Naive thymus-derived CD4-positive, alpha-beta T cell (primary cell): ENCODE results near the gene CDK14. TPM values are rescaled to one million over a fixed set of nuclear protein-coding genes. Genes with fewer than 3 reads are reported as not detected.
A peak's percentile ranks its signal among the peaks of the same experiment; 100 is the strongest.

Experiments used
- ATAC-seq: fragments of 150-1000 bp; cut with Tn5 transposase; 2 replicates; pipeline ENCODE4 v1.10.0; 2021; ENCODE audit warnings: mild to moderate bottlenecking, moderate library complexity
- CTCF ChIA-PET: fragments of 350-600 bp; sonication (Branson Sonifier 250); formaldehyde crosslinking; loops from one replicate; lab custom pipeline; 2021; ENCODE audit warnings: antibody characterized with exemption; lab: Charles Lee
- POLR2A ChIA-PET: fragments of 350-600 bp; sonication (Branson Sonifier 250); formaldehyde crosslinking; loops from one replicate; lab custom pipeline; 2021; ENCODE audit warnings: antibody characterized with exemption, inconsistent platforms; lab: Charles Lee
- DNase-seq, 9 donors: peaks; one replicate each; pipeline versions ENCODE4 v3.0.0 to v3.0.0-alpha.2; 2020 to 2022; ENCODE audit warnings: mixed read lengths in 1 of 9
- H3K27ac ChIP-seq: one replicate; pipeline ENCODE4 v1.7.0; 2013; ENCODE audit warnings: mild to moderate bottlenecking, low read depth, low read length, moderate library complexity
- H3K27me3 ChIP-seq, 2 donors: one replicate each; pipeline ENCODE4 v1.7.0; 2013; ENCODE audit warnings: low read length in 2 of 2, mild to moderate bottlenecking in 2 of 2, moderate library complexity in 2 of 2; ENCODE audit not compliant: control insufficient read depth in 2 of 2, insufficient read depth in 2 of 2
- H3K36me3 ChIP-seq, 3 experiments: 1 replicate in 2 of 3; 2 replicates in 1 of 3; pipeline ENCODE4 v1.7.0; 2013; ENCODE audit warnings: low read length in 3 of 3, mild to moderate bottlenecking in 3 of 3, moderate library complexity in 1 of 3; ENCODE audit not compliant: insufficient read depth in 3 of 3, control insufficient read depth in 2 of 3
- H3K4me1 ChIP-seq, 2 donors: one replicate each; pipeline ENCODE4 v1.7.0; 2013; ENCODE audit warnings: low read length in 2 of 2, mild to moderate bottlenecking in 2 of 2, moderate library complexity in 1 of 2; ENCODE audit not compliant: control insufficient read depth in 2 of 2, insufficient read depth in 2 of 2
- H3K4me3 ChIP-seq: 2 replicates; pipeline ENCODE4 v1.7.0; 2013; ENCODE audit warnings: mild to moderate bottlenecking, low read length
- H3K9me3 ChIP-seq, 3 experiments: 1 replicate in 2 of 3; 2 replicates in 1 of 3; pipeline ENCODE4 v1.7.0; 2013; ENCODE audit warnings: low read length in 3 of 3; ENCODE audit not compliant: control insufficient read depth in 2 of 3
- H3K27ac Mint-ChIP-seq, 9 donors: one replicate each; pipeline ENCODE4 v1.8.0; 2020 to 2022; ENCODE audit warnings: mixed read lengths in 9 of 9, mild to moderate bottlenecking in 8 of 9, moderate library complexity in 5 of 9, inconsistent platforms in 2 of 9
- H3K27me3 Mint-ChIP-seq, 5 donors: one replicate each; pipeline ENCODE4 v1.8.0; 2021 to 2022; ENCODE audit warnings: mixed read lengths in 5 of 5, mild to moderate bottlenecking in 1 of 5
- H3K36me3 Mint-ChIP-seq, 5 donors: one replicate each; pipeline ENCODE4 v1.8.0; 2020 to 2022; ENCODE audit warnings: mixed read lengths in 5 of 5, mild to moderate bottlenecking in 3 of 5, inconsistent platforms in 1 of 5
- H3K4me1 Mint-ChIP-seq, 7 donors: one replicate each; pipeline ENCODE4 v1.8.0; 2020 to 2022; ENCODE audit warnings: mixed read lengths in 7 of 7, mild to moderate bottlenecking in 3 of 7, inconsistent platforms in 1 of 7
- H3K4me3 Mint-ChIP-seq, 10 donors: one replicate each; pipeline ENCODE4 v1.8.0; 2020 to 2022; ENCODE audit warnings: mild to moderate bottlenecking in 10 of 10, mixed read lengths in 10 of 10, moderate library complexity in 6 of 10, inconsistent platforms in 2 of 10
- H3K9me3 Mint-ChIP-seq, 11 donors: one replicate each; pipeline ENCODE4 v1.8.0; 2020 to 2022; ENCODE audit warnings: mixed read lengths in 11 of 11, mild to moderate bottlenecking in 4 of 11, inconsistent platforms in 1 of 11, moderate library complexity in 1 of 11
- intact Hi-C, 2 donors: fragments of 100-400 bp; cut with micrococcal nuclease; formaldehyde crosslinking; loops; one replicate each; pipeline ENCODE4 v1.15.1; 2023
- polyA plus RNA-seq, 2 donors: library from polyadenylated mRNA; unstranded; fragments of 300-500 nt; fragmentation: Illumina TruSeq; gene quantifications; one replicate each; pipeline ENCODE4 v1.2.3, GENCODE V29; 2021
- total RNA-seq, 6 experiments: library from RNA in 5 of 6; stranded (reverse) in 5 of 6; gene quantifications; 1 replicate in 5 of 6; 2 replicates in 1 of 6; pipeline ENCODE4 v1.2.3 and lab custom pipeline; 2021 to 2026

CDK14 gene
- total and polyA plus RNA-seq, 7 experiments from 2014 or later, result 0.05 to 9.9 (median 0.72) TPM; not detected in 1

DNA sequence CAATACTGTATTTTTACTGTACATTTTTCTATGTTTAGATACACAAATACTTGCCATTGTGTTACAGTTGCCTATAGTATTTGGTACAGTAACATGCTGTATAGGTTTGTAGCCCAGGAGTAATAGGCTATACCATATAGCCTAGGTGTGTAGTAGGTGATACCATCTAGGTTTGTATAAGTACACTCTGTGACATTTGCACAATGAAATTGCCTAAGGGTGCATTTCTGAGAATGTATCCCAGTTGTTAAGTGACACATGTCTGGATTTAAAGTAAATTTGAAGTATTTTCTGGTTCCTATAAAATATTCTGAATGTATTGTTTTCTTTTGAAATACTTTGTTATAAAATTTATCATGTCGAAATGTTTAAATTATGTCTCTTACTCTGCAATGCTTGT, 7.2 kb downstream of the CDK14 start:
- Mint-ChIP-seq H3K4me3 (no peak overlapping the region), H3K9me3 (peaks cover 0 to 3% (median 0%) of the 10 kb centered on the region in 11 donors), H3K36me3 (no peaks in the 10 kb centered on the region), H3K27me3 (peaks cover 21 to 42% (median 32%) of the 10 kb centered on the region in 5 donors), H3K4me1 (peaks cover 0 to 2% (median 0%) of the 10 kb centered on the region in 7 donors), H3K27ac (no peak overlapping the region)
- Histone ChIP-seq H3K27ac (no peak overlapping the region), H3K9me3 (no peaks in the 10 kb centered on the region), H3K4me1 (no peaks in the 10 kb centered on the region), H3K27me3 (peaks cover 0 to 7% of the 10 kb centered on the region in 2 donors), H3K4me3 (no peak overlapping the region), H3K36me3 (no peaks in the 10 kb centered on the region)
- ChIA-PET CTCF (no interaction called here), POLR2A (no interaction called here)
- intact Hi-C loops, result no loop called here
- DNase-seq (no peak), ATAC-seq (no peak)

DNA sequence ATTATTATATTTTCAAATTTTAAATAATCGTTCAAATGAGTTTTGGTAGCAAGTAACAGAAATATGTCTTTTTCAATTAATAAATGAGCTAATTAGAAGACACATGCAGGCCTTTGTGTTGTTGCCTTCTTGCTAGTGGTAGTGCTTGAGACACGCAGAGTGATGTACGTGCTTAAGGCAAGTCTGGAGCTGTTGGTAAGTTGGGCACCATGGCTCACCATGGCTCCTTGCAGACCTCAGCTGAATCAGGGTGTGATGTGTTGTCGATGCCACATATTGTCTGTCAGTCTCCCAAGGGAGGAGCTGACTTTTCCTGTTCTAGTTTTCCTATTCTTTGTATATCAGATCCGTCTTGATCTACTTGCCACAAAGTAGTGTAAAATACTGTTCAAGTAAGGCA, 8.3 kb downstream of the CDK14 start:
- no peak overlapping the region for H3K27ac ChIP-seq
- no peaks in the 10 kb centered on the region for H3K36me3 Mint-ChIP-seq
- H3K36me3 ChIP-seq, result no peaks in the 10 kb centered on the region
- peaks cover 20 to 36% (median 27%) of the 10 kb centered on the region in 5 donors for H3K27me3 Mint-ChIP-seq
- no peak overlapping the region for H3K27ac Mint-ChIP-seq
- no peaks in the 10 kb centered on the region for H3K9me3 ChIP-seq
- H3K4me1 ChIP-seq, result no peaks in the 10 kb centered on the region
- no peaks in the 10 kb centered on the region for H3K9me3 Mint-ChIP-seq
- H3K27me3 ChIP-seq, result peaks cover 0 to 7% of the 10 kb centered on the region in 2 donors
- no peak overlapping the region for H3K4me3 Mint-ChIP-seq
- no peak overlapping the region for H3K4me3 ChIP-seq
- ChIA-PET POLR2A (no interaction called here), CTCF (no interaction called here)
- ATAC-seq (no peak), DNase-seq (no peak)
- H3K4me1 Mint-ChIP-seq, result peaks cover 0 to 2% (median 0%) of the 10 kb centered on the region in 7 donors
- intact Hi-C loops, result no loop called here

DNA sequence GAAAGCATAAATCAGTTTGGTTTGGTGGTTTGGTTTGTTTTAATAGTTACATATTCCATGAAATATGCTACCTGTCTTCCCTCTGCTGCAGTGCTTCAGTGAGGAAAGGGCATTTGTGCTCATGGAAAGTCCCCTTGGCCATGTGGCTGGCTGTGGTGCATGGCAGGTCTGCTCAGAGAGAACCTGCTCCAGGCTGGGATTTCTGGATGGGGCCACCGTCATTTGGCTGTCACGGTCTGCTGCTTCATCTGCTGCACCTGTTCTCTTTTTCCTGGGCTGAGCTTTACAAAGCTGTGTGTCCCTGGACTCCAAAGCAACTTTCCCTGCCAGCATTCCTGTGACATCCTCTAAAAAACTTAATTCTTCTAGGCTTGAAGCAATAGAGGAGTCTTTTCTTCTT, 8.9 kb downstream of the CDK14 start:
- H3K4me1 ChIP-seq, result no peaks in the 10 kb centered on the region
- ChIA-PET POLR2A (no interaction called here), CTCF (no interaction called here)
- H3K27me3 ChIP-seq, result peaks cover 0 to 4% of the 10 kb centered on the region in 2 donors
- ATAC-seq, result no peak
- no peak overlapping the region for H3K4me3 ChIP-seq
- H3K36me3 ChIP-seq, result no peaks in the 10 kb centered on the region
- Mint-ChIP-seq H3K36me3 (no peaks in the 10 kb centered on the region), H3K9me3 (no peaks in the 10 kb centered on the region), H3K27me3 (peaks cover 20 to 35% (median 26%) of the 10 kb centered on the region in 5 donors), H3K4me1 (peaks cover 0 to 2% (median 0%) of the 10 kb centered on the region in 7 donors), H3K27ac (no peak overlapping the region), H3K4me3 (no peak overlapping the region)
- H3K27ac ChIP-seq, result no peak overlapping the region
- no peaks in the 10 kb centered on the region for H3K9me3 ChIP-seq
- intact Hi-C loops, result no loop called here
- no peak for DNase-seq

DNA sequence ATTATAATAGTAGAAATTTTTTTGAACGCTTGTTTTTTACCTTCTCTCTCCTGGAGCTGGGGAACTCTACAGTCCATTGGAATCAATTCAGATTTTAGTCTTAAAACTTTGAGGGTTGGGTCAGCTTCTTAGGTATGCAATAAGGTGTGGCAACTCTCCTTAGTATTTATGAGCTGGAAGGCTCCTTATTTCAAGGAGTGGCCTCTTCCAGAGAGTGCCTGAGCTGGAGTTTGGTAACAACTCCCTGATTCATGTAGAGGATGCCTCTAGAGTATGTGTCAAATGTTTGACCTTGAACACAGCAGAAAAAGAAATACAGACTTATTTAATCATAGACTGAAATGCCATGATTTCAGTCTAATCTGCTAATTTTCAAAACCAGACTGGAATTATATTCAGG, 11.1 kb downstream of the CDK14 start:
- ATAC-seq (no peak), DNase-seq (no peak)
- H3K27me3 Mint-ChIP-seq, result peaks cover 3 to 27% (median 14%) of the 10 kb centered on the region in 5 donors
- H3K4me3 Mint-ChIP-seq, result no peak overlapping the region
- Histone ChIP-seq H3K27ac (no peak overlapping the region), H3K4me1 (no peaks in the 10 kb centered on the region), H3K36me3 (no peaks in the 10 kb centered on the region), H3K4me3 (no peak overlapping the region), H3K27me3 (no peaks in the 10 kb centered on the region), H3K9me3 (no peaks in the 10 kb centered on the region)
- peaks cover 0 to 3% (median 0%) of the 10 kb centered on the region in 11 donors for H3K9me3 Mint-ChIP-seq
- intact Hi-C loops, result no loop called here
- no peak overlapping the region for H3K27ac Mint-ChIP-seq
- H3K36me3 Mint-ChIP-seq, result no peaks in the 10 kb centered on the region
- ChIA-PET CTCF (no interaction called here), POLR2A (no interaction called here)
- H3K4me1 Mint-ChIP-seq, result no peaks in the 10 kb centered on the region

DNA sequence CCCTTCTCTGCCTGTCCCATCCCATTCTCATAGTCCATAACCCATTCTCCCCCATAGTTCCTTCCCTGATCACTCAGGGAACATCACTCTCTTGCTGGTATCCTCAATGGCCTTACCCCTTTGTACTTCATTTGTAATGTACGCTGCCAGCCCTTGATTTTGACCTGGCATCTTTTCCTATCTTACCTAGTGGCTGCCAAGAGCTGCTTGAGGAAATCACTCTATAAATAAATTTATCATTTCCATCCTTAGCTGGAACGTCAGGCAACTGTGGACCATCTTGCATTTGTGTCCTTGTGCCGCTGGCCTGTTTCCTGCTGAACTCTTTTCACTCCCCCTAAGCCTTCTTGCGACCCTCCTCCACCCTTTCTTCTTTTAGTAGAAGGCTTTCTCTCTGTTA, 14.0 kb downstream of the CDK14 start:
- Mint-ChIP-seq H3K4me3 (no peak overlapping the region), H3K9me3 (peaks cover 0 to 3% (median 0%) of the 10 kb centered on the region in 11 donors), H3K27ac (no peak overlapping the region), H3K27me3 (peaks cover 3 to 31% (median 12%) of the 10 kb centered on the region in 5 donors), H3K36me3 (no peaks in the 10 kb centered on the region), H3K4me1 (peaks cover 0 to 2% (median 0%) of the 10 kb centered on the region in 7 donors)
- no peaks in the 10 kb centered on the region for H3K4me1 ChIP-seq
- H3K27ac ChIP-seq, result no peak overlapping the region
- H3K27me3 ChIP-seq, result peaks cover 0 to 4% of the 10 kb centered on the region in 2 donors
- H3K36me3 ChIP-seq, result no peaks in the 10 kb centered on the region
- H3K9me3 ChIP-seq, result no peaks in the 10 kb centered on the region
- intact Hi-C loops, result no loop called here
- DNase-seq (no peak), ATAC-seq (no peak)
- ChIA-PET CTCF (no interaction called here), POLR2A (no interaction called here)
- H3K4me3 ChIP-seq, result no peak overlapping the region

DNA sequence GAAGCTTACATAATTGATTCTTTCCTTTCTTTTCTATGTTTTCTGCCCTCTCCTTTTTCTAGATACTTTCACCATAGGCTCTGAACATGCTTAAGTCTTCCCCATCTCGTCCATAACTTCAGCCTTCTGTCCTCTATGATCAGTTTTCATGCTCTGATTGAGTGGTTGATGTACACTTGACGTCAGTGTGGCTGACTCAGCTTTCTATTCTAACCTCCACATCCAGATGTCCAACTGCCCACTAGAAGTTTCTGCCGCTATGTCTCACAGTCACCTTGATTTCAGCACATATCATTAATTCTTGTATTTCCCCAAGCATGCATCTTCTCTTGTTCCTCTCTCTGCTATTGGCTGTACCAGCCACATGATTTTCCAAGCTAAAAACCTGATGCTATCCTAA, 15.0 kb downstream of the CDK14 start:
- ChIA-PET CTCF (no interaction called here), POLR2A (no interaction called here)
- peaks cover 0 to 26% (median 4%) of the 10 kb centered on the region in 5 donors for H3K27me3 Mint-ChIP-seq
- Histone ChIP-seq H3K4me1 (no peaks in the 10 kb centered on the region), H3K36me3 (no peaks in the 10 kb centered on the region), H3K4me3 (no peak overlapping the region), H3K9me3 (no peaks in the 10 kb centered on the region), H3K27me3 (peaks cover 0 to 6% of the 10 kb centered on the region in 2 donors), H3K27ac (no peak overlapping the region)
- H3K4me3 Mint-ChIP-seq, result no peak overlapping the region
- H3K4me1 Mint-ChIP-seq, result peaks cover 0 to 2% (median 0%) of the 10 kb centered on the region in 7 donors
- DNase-seq, result no peak
- ATAC-seq, result no peak
- intact Hi-C loops, result no loop called here
- no peak overlapping the region for H3K27ac Mint-ChIP-seq
- H3K36me3 Mint-ChIP-seq, result no peaks in the 10 kb centered on the region
- peaks cover 0 to 3% (median 0%) of the 10 kb centered on the region in 11 donors for H3K9me3 Mint-ChIP-seq

DNA sequence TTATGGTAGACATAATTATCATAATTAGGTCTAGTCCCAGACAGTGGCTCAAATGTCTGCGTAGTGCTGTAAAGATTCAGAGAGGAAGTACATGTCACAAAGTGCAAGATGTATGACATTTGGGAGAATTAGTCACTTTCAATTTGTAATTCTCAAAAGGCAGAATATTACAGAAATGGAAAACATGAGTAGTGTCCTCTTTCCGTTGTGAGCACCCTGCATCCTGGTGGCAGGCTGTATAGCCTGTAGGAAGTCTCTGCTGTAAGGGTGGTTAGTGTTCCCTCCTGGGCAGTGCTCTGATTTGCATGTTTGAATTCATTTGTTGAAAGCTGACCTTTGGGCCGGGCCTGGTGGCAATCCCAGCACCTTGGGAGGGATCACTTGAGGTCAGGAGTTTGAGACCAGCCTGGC, 17.0 kb downstream of the CDK14 start:
- Mint-ChIP-seq H3K4me3 (no peak overlapping the region), H3K27me3 (peaks cover 0 to 26% (median 4%) of the 10 kb centered on the region in 5 donors), H3K9me3 (peaks cover 0 to 3% (median 0%) of the 10 kb centered on the region in 11 donors), H3K36me3 (no peaks in the 10 kb centered on the region), H3K27ac (no peak overlapping the region), H3K4me1 (peaks cover 0 to 5% (median 0%) of the 10 kb centered on the region in 7 donors)
- no peaks in the 10 kb centered on the region for H3K4me1 ChIP-seq
- H3K27ac ChIP-seq, result no peak overlapping the region
- POLR2A ChIA-PET, result no interaction called here
- H3K4me3 ChIP-seq, result no peak overlapping the region
- CTCF ChIA-PET, result no interaction called here
- intact Hi-C loops, result no loop called here
- H3K36me3 ChIP-seq, result no peaks in the 10 kb centered on the region
- ATAC-seq, result peak; percentile 86
- no peak for DNase-seq
- H3K27me3 ChIP-seq, result peaks cover 0 to 6% of the 10 kb centered on the region in 2 donors
- H3K9me3 ChIP-seq, result no peaks in the 10 kb centered on the region
